H1 (cell line): Measurements from ENCODE around the gene FOXN3. TPM values are rescaled to one million over a fixed set of nuclear protein-coding genes. Genes with fewer than 3 reads are reported as not detected.

ENCODE experiments used
- SRF ChIP-seq: IDR thresholded peaks from 2 replicates; pipeline ENCODE4 v1.6.1; 2011; ENCODE audit warnings: mild to moderate bottlenecking, low read depth, low read length, moderate library complexity
- polyA plus RNA-seq, 7 experiments: library from polyadenylated mRNA; depleted of rRNA in 3 of 7; stranded (reverse) in 5 of 7; unstranded in 2 of 7; fragments of >200 nt in 5 of 7; fragments of 200-250 nt in 2 of 7; gene quantifications; 1 replicate in 5 of 7; 2 replicates in 1 of 7; 4 replicates in 1 of 7; pipeline versions ENCODE4 v1.2.1 to v1.2.3, GENCODE V29; 2011 to 2013; ENCODE audit warnings: missing spikeins in 2 of 7, mixed read lengths in 2 of 7
- total RNA-seq: library from RNA; stranded (reverse); fragmentation: NEBNext Ultra II Directional; extraction: Animal tissue kit (Norgen Biotek cat#: 25700); gene quantifications from 2 replicates; pipeline ENCODE4 v1.2.1, GENCODE V29; 2021

FOXN3 gene
- total and polyA plus RNA-seq, 2 of the 8 experiments (the other 6 are each of a cell fraction or from before 2014, with no cell fraction given), result 52.6 to 178 TPM

DNA sequence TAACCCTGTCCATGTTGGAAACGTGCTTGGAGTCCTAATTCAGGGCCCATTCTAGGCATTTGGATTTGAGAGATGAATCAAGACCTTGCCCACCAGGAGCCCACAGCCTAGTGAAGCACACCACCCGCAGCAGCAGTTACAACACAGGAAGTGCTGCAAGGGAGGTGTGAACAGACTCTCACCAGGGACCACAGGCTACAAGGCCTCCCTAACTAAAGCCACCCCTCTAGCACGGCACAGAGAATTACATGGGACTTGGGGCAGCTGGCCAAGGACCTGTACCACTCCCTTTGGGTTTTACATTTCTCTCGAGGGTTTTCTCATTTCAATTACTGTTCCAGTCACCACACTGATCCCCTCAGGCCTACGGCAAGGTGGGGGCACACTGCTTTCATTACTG lies 49.5 kb upstream of the FOXN3 start (continued):
- TF ChIP-seq SRF, result no peak
